Activated naive CD4-positive, alpha-beta T cell treated with Interleukin-2 at 50 U/mL for 16 hours (primary cell): ENCODE data around the gene LINC01488.
A peak's percentile ranks its signal among the peaks of the same experiment; 100 is the strongest.

Source experiments
- DNase-seq: peaks from one replicate; pipeline ENCODE4 v3.0.0-alpha.2; 2020

Gene LINC01488

GRCh38 chr11:69481393-69481844, at the start of gene LINC01488:
Gene LINC01488 (plus strand): TSS chr11:69481663.
- no peak for DNase-seq

DNA sequence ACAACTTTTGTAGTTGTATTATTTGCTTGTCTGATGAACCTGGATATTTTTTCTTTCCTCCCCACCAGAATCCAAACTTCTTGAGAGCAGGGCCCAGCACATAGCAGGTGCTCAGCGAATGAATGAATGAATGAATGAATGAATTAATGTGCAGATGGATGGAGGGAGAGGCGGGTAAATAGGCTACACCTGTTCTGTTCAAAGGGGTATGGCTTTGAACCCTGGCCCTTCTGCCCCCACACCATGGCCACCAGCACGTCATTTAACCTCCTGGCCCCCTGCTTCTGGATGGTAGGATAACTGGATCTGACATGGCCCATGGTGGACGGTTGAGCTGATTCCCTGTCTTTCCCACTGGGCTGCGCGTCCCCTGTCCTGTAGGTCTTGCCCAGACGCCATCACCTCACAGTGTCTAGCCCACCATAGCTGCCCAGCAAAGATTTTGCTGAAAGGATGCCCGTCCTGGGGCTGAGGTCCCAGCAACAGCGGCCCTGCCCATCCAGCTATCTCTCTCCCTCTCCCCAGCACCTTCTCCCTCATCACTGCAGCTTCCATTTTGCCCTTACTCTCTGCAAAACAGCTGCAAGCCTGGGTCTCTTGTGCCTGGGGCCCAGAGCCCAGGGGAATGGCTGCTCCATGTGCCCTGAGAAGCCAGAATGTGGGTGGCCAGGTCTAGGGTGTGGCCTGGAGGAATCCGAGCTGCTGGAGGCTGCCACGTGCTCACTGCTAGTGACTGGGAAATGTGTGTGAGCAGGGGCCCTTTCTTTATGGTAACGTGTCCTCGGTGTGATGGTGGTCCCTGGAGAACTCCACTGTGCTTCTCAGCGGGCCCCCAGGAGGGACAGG, 49.3 kb upstream of the LINC01488 start:
- no peak for DNase-seq

DNA sequence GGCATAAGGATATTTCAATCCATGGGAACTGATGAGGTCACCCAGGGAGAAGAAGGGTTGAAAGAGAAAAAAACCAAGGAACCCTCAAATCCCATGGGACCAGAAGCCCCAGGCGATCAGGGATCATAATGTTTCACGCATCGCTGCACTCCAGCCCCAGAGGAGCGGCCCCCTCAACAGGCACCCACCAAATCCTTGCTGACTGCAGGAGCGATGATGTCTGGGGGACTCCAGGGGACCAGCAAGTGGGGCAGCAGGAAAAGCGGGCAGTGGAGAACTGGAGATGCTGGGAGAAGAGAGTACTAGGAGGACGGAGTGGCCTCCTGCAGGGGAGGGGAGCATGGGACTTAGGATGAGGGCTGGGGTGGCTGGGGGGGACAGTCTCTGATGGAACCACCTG, 47.7 kb upstream of the LINC01488 start:
- no peak for DNase-seq

- no peak for DNase-seq
Observed at GRCh38 chr11:69434471-69434931, 47.0 kb upstream of the LINC01488 start.

DNA sequence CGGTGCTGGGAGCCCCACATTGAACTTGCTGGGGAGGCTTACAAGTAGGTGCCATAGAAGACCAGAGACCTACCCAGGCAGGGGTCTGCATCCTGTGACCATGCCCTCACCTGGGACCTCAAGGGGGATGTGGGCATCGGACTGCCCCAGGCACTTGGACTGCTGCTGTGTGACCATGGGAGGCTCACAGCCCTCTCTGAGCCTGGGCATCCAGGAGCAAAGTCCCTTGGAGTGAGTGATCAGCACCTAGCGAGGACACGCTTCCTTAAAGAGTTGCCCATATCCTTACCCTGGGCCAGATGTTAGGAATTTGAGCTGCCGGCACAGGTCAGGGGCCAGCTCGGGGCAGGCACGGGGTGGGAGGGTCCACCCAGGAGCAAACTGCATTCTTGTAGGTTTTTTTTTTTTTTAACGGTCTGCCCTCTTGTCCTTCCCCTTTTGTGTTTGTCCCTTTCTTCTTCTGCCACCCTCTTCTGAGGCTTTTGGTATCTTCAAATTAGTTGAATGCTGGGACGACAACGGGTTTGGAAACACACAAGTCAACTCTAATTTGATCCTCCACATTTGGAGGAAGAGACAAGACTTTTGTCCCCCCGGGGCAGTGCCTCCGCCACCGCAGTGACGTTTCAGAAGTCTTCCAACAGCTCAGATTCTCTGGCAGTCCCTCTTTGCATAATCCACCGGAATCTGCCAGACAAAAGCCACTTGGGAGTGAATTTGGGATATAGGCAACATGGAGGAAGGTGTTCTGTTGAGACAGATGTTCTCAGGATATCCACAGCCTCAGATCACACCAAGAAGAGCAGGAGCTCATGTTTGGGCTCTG, 46.1 kb upstream of the LINC01488 start:
- no peak for DNase-seq

- no peak for DNase-seq
Observed at GRCh38 chr11:69436041-69436982, 45.2 kb upstream of the LINC01488 start.

GRCh38 chr11:69437001-69437875, 44.2 kb upstream of the LINC01488 start:
- DNase-seq = no peak

- no peak for DNase-seq
Observed at GRCh38 chr11:69437876-69438205, 43.6 kb upstream of the LINC01488 start.

DNA sequence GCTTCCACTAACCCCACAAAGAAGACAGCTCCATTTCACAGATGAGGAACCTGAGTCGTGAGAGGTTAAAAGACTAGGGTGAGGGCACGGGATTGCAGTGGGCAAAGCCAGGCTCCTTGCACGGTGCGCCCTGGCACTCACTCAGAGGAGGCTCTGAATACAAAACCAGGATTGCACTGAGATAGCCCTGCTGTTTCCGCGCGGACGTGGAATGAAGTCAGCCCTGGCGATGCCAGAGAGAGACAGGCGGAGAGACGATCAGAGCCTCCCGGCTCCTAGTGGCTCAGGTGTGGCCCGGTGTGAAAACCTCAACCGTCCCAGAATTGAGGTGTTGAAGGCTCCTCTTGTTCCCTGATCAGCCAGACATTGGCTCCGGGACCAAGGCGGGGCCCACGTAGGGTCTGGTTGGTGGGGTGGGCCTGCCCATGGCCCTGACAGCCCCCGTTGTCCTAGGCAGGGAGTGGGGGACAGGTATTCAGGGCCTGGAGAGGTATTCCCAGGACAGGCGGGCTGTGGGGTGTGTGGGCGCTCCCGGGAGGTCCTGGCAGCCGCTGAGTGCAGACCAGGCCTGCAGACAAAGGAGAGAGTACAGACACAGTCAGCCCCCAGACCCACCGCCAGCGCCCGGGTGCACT, 43.1 kb upstream of the LINC01488 start:
- no peak for DNase-seq

GRCh38 chr11:69439127-69439526, 42.3 kb upstream of the LINC01488 start:
- no peak for DNase-seq

DNA sequence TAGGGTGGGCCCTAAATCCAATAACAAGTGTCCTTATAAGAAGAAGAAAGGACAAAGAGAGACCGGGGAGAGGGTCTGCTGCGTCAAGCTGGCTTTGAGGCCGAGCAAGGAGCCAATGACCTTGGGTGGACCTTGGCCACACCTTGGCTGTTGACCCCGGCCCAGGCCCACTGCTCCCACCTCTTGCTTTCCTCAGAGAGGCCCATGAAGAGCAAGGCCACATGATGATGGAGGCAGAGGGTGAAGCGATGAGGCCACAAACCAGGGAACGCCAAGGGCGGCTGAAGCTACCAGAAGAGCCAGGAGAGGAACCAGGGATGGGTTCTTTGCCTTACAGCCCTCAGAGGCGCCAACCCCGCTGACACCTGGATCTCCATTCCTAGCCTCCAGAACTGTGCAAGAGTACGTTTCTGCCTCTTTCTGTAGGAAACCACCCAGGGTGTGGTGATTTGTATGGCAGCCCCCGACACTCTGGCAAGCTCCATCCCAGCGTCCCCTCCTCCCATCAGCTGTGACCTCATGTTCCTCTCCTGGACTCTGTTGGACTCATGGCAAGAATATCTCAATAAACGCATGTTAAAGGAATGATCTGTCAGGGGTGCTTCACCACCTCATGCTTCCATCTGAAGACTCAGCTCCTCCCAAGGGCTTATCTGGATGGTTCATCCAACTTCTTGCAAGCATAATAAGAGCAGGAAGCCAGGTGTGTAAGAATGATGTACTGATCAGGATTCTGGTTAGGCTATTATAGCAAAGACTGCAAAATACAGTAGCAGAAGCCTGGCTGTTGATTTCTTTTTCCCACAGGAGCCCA, 41.6 kb upstream of the LINC01488 start:
- DNase-seq = no peak

- DNase-seq = no peak
Observed at GRCh38 chr11:69440876-69441275, 40.6 kb upstream of the LINC01488 start.

DNA sequence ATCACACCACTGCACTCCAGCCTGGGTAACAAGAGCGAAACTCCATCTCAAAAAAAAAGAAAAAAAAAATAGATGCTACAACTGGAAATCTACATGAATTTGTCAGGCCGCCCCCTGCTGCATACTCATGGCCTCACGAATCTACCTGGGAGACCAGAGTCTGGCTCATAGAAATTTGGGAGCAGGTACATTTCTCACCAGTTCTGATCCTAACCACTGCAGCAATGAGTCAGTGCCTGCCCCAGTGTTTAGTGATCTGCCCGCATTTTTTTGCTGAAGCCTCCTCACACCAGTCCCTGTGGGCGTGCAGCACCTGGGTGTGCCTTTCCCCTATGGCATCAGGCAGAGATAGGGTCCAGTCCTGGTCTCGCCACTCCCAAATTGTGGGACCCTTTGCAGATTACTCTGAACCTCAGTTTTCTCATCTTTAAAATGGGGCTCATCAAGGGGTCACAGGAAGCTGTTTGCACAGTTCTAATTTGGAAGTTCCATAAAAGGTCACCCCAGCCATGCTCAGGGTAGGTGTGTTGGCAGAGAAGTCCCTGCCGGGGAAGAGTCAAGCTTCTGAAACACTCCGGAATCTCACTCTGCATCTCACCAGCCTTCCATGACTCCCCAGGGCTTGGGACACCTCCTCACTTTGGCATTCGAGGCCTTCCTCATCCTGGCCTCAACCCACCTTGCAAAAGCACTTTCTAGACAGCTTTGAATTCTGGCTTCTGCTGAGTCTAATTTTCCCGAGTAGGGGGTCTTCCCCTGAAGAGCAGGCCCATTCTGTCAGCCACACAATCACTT, 39.3 kb upstream of the LINC01488 start:
- no peak for DNase-seq

- no peak for DNase-seq
Observed at GRCh38 chr11:69442807-69443137, 38.7 kb upstream of the LINC01488 start.

- DNase-seq = peak; percentile 73
Observed at GRCh38 chr11:69443138-69443967, 38.1 kb upstream of the LINC01488 start.

DNA sequence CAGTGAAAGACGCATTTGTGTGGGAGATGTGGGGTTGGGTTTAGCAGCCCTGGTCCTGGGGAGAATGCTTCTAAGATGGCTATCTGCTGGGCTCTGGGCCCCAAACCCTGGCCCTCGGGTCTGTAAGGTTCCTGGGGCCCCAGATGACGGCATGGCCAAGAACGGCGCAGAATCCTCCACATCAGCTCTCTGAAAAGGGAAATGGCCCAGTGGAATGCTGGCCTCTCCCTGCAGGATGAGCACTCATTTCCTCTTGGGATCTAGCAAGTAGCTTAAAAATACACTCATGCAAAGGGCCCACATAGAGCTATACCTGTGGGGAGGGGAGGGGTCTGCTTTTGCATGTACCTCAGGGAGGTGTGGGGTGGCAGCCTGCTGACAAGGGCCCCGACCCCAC, 37.5 kb upstream of the LINC01488 start:
- DNase-seq = no peak

DNA sequence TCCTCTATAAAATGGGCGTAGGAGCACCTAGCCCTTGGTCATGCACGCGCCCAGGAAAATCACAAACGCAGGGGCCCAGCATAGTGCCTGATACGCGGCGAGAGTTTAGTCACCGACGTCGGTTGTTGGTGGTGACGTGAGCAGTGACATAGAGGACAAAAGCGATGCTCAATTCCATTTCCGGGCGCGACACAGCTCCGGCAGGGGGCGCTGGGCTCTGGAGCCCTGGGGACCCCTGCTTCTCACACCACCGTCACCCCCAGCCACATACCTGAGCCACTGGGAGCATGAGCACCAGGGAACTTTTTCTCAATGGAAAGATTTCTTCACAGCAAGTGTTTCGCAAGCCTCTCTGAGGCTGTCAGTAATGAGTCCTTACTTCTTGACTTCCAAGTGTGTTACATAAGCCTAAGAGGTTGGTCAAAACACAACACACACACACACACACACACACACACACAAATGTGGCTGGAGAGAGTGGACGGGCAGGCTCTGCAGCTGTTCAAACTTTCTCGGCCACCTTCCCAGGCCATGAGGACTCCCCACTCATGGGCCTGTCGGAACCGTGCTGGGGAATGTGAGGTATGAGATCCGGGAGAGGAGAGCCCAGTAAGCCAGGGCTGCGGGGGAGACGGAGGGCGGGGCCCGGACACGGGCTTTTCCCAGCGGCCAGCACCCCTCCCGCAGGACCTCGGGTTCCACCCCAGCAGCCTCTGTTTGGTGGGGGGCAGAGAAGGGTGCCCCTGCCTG, 36.9 kb upstream of the LINC01488 start:
- DNase-seq = no peak

DNA sequence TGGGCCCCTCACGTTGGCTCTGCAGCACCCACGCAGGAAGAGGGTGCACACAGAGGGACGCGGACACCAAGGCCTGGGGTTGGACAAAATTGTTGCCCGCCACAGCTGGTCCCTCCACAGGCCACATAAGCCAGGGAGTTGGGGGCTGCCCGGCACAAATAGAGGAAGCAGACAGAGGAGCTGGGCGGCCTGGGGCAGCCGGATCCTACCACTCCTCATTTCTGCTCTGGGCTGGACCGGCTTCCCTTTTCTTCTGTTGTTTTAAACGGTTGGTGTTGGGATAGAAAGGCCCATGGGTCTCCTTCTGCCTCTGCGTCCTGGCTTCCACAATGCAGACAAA, 36.4 kb upstream of the LINC01488 start:
- DNase-seq = no peak
